Tibial artery (tissue), 4 donors: ENCODE measurements around the gene KDM4B.

Experiments used
- DNase-seq, 2 donors: peaks; one replicate each; pipeline ENCODE4 v3.0.0-alpha.2; 2019
- H3K27ac ChIP-seq, 2 donors: fragments of 200-600 bp; sonication (generic) in 1 of 2; 1 replicate in 1 of 2; 2 replicates in 1 of 2; pipeline ENCODE4 v1.5.1; 2018 to 2019; ENCODE audit warnings: mild to moderate bottlenecking in 1 of 2
- H3K27me3 ChIP-seq, 2 donors: fragments of 200-600 bp; sonication (generic) in 1 of 2; one replicate each; pipeline versions ENCODE4 v1.5.1 to v1.6.0; 2016 to 2019
- H3K36me3 ChIP-seq, 3 donors: fragments of 200-600 bp; sonication (generic) in 2 of 3; one replicate each; pipeline ENCODE4 v1.5.1; 2016 to 2019; ENCODE audit warnings: mild to moderate bottlenecking in 2 of 3
- H3K4me1 ChIP-seq, 4 donors: fragments of 200-600 bp; sonication (generic) in 2 of 4; 1 replicate in 3 of 4; 2 replicates in 1 of 4; pipeline ENCODE4 v1.5.1; 2016 to 2019
- H3K4me3 ChIP-seq, 2 donors: fragments of 200-600 bp; sonication (generic) in 1 of 2; 1 replicate in 1 of 2; 2 replicates in 1 of 2; pipeline ENCODE4 v1.5.1; 2018 to 2019; ENCODE audit warnings: mild to moderate bottlenecking in 2 of 2
- H3K9me3 ChIP-seq, 3 donors: fragments of 200-600 bp; sonication (generic) in 1 of 3; one replicate each; pipeline ENCODE4 v1.5.1; 2016 to 2019
- CTCF ChIP-seq, 2 experiments: fragments of 200-600 bp in 1 of 2; fragments of 450-650 bp in 1 of 2; IDR thresholded peaks; one replicate each; pipeline ENCODE4 v1.5.1; 2017 to 2019; ENCODE audit warnings: antibody characterized with exemption in 2 of 2, mild to moderate bottlenecking in 1 of 2, moderate library complexity in 1 of 2
- intact Hi-C: fragments of 100-400 bp; cut with DNase I; formaldehyde crosslinking; loops from one replicate; pipeline ENCODE4 v1.15.0; 2023; ENCODE audit warnings: low total_unique reads

KDM4B gene

GRCh38 chr19:5103812-5104410 lies 135.0 kb downstream of the KDM4B start:
- peak overlapping the region; percentile 70 to 83 for H3K27ac ChIP-seq
- DNase-seq, result no peak
- peaks cover 0 to 50% (median 31%) of the 10 kb centered on the region in 4 donors for H3K4me1 ChIP-seq
- H3K27me3 ChIP-seq, result no peaks in the 10 kb centered on the region
- intact Hi-C loops, result no loop called here
- H3K4me3 ChIP-seq, result peak overlapping the region in 1 of 2 donors; percentile 19
- peaks cover 8 to 13% (median 13%) of the 10 kb centered on the region in 3 donors for H3K9me3 ChIP-seq
- peaks cover 14 to 44% (median 26%) of the 10 kb centered on the region in 3 donors for H3K36me3 ChIP-seq
- no peak for TF ChIP-seq CTCF (IDR thresholded peaks at IDR 0.05)

- H3K4me3 ChIP-seq, result no peak overlapping the region
- H3K27ac ChIP-seq, result peak overlapping the region; percentile 70 to 83
- H3K4me1 ChIP-seq, result peaks cover 0 to 50% (median 31%) of the 10 kb centered on the region in 4 donors
These were observed 136.0 kb downstream of the KDM4B start for GRCh38 chr19:5104871-5105351.

DNA sequence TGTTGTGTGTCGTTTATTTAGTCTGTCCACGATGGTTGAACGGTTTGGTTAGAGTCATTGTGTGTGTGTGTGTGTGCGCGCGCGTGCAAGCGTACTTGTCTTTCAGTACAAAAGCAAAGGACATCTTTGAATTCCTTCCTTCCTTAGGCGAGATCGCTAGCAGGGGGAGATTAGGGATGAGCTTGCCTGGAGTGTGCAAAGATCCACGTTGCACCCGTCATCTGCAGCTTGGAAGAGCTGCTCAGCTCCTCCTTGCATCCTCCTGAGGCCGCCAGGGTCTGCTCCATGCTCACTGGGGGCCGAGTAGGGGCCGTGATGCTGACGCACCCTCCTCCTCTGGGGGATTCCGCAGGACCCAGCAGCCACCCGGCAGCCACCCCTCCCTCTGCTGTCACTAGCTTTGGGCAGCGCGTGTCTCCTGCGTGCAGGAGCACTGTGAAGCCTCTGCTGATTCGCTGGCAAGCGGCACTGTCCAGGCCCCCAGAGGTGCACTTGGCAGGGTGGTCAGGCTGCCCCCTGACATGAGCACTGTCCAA lies 137.3 kb downstream of the KDM4B start:
- Histone ChIP-seq H3K27me3 (no peaks in the 10 kb centered on the region), H3K27ac (no peak overlapping the region), H3K4me1 (peaks cover 0 to 50% (median 31%) of the 10 kb centered on the region in 4 donors), H3K36me3 (peaks cover under 1 to 51% (median 24%) of the 10 kb centered on the region in 3 donors), H3K9me3 (no peaks in the 10 kb centered on the region), H3K4me3 (no peak overlapping the region)
- TF ChIP-seq CTCF (IDR thresholded peaks at IDR 0.05), result no peak
- no peak for DNase-seq
- intact Hi-C loops, result no loop called here

More at GRCh38 chr19:5104871-5105351, 136.0 kb downstream of the KDM4B start:
- Histone ChIP-seq H3K27me3 (no peaks in the 10 kb centered on the region), H3K36me3 (peaks cover 4 to 41% (median 16%) of the 10 kb centered on the region in 3 donors), H3K9me3 (peaks cover 2 to 3% (median 3%) of the 10 kb centered on the region in 3 donors)
- intact Hi-C loops, result no loop called here
- no peak for DNase-seq
- TF ChIP-seq CTCF (IDR thresholded peaks at IDR 0.05), result no peak

GRCh38 chr19:5106971-5107370 lies 138.1 kb downstream of the KDM4B start:
- H3K4me1 ChIP-seq, result peaks cover 0 to 48% (median 30%) of the 10 kb centered on the region in 4 donors
- H3K27me3 ChIP-seq, result no peaks in the 10 kb centered on the region
- no peak for TF ChIP-seq CTCF (IDR thresholded peaks at IDR 0.05)
- H3K27ac ChIP-seq, result no peak overlapping the region
- peaks cover 8 to 58% (median 31%) of the 10 kb centered on the region in 3 donors for H3K36me3 ChIP-seq
- no peak for DNase-seq
- H3K4me3 ChIP-seq, result no peak overlapping the region
- intact Hi-C loops, result no loop called here
- no peaks in the 10 kb centered on the region for H3K9me3 ChIP-seq

DNA sequence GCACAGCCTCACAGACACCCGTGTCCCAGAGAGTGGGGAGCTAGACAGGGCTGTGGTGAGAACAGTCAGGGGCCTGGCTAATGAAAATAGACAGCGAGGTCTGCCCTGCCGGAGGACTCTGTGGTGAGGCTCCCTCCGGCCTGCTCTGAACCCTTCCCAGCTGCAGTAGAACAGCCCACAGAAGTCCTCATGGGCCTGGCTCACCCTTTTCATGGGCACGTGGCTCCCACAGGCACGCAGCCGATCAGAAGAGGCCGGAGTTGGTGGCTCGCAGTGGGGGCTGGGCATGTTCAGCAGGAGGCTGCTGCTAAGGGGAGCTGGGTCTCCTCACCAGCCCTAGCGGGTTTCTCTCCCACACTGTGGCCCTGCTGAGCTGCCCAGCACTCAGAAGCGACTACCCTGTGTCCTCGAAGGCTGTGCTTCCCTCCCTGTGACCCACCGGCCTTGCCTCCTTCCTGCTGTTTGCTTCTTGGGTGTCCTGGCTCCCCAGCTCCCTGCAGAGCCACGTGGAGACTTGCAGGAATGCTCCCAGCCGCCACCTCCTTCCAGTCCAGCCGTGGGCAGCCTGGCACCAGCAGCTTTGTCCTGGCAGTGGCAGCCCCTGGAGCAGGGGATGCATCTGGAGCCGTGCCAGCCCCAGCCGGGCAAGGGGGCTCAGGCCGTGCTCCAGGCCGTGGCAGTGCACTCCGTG lies 138.7 kb downstream of the KDM4B start:
- no peak overlapping the region for H3K27ac ChIP-seq
- no peaks in the 10 kb centered on the region for H3K27me3 ChIP-seq
- TF ChIP-seq CTCF (IDR thresholded peaks at IDR 0.05), result no peak
- H3K4me1 ChIP-seq, result peaks cover 0 to 42% (median 26%) of the 10 kb centered on the region in 4 donors
- H3K9me3 ChIP-seq, result no peaks in the 10 kb centered on the region
- intact Hi-C loops, result no loop called here
- H3K4me3 ChIP-seq, result no peak overlapping the region
- H3K36me3 ChIP-seq, result peaks cover 14 to 64% (median 37%) of the 10 kb centered on the region in 3 donors
- no peak for DNase-seq
